H9 (cell line): ENCODE measurements around the gene NPAS2. TPM values are rescaled to one million over a fixed set of nuclear protein-coding genes. Genes with fewer than 3 reads are reported as not detected.

Source experiments
- DNase-seq: peaks from one replicate; pipeline ENCODE4 v3.0.0-alpha.2; 2017
- H2AFZ ChIP-seq: one replicate; pipeline ENCODE4 v1.6.1; 2013; ENCODE audit warnings: mild to moderate bottlenecking, low read length, control low read depth, moderate library complexity
- H2AK5ac ChIP-seq: 2 replicates; pipeline ENCODE4 v1.6.1; 2013; ENCODE audit warnings: low read length, control low read depth, mixed read lengths; ENCODE audit not compliant: insufficient read length
- H2BK120ac ChIP-seq: one replicate; pipeline ENCODE4 v1.6.1; 2013; ENCODE audit warnings: low read depth, mild to moderate bottlenecking, low read length, control low read depth, inconsistent platforms; ENCODE audit not compliant: poor library complexity, severe bottlenecking
- H2BK12ac ChIP-seq: 2 replicates; pipeline ENCODE4 v1.6.1; 2013; ENCODE audit warnings: low read length, control low read depth, mixed read lengths, low read depth; ENCODE audit not compliant: insufficient read length
- H2BK15ac ChIP-seq: 2 replicates; pipeline ENCODE4 v1.6.1; 2013; ENCODE audit warnings: low read depth, low read length, control low read depth
- H2BK20ac ChIP-seq: one replicate; pipeline ENCODE4 v1.6.1; 2013; ENCODE audit warnings: low read depth, mild to moderate bottlenecking, low read length, control low read depth, inconsistent platforms; ENCODE audit not compliant: poor library complexity, severe bottlenecking
- H2BK5ac ChIP-seq: 2 replicates; pipeline ENCODE4 v1.6.1; 2013; ENCODE audit warnings: low read length, control low read depth, mixed read lengths; ENCODE audit not compliant: insufficient read length
- H3K14ac ChIP-seq: 2 replicates; pipeline ENCODE4 v1.6.1; 2013; ENCODE audit warnings: low read length, control low read depth; ENCODE audit not compliant: insufficient read depth
- H3K18ac ChIP-seq: 2 replicates; pipeline ENCODE4 v1.6.1; 2013; ENCODE audit warnings: low read depth, mild to moderate bottlenecking, mixed read lengths, low read length, control low read depth; ENCODE audit not compliant: insufficient read length
- H3K23ac ChIP-seq: 2 replicates; pipeline ENCODE4 v1.6.1; 2013; ENCODE audit warnings: low read length, control low read depth, mixed read lengths, low read depth; ENCODE audit not compliant: insufficient read length
- H3K23me2 ChIP-seq: 2 replicates; pipeline ENCODE4 v1.6.1; 2013; ENCODE audit warnings: low read depth, mild to moderate bottlenecking, mixed read lengths, low read length, control low read depth; ENCODE audit not compliant: insufficient read length, poor library complexity, severe bottlenecking
- H3K27ac ChIP-seq: 2 replicates; pipeline ENCODE4 v1.5.1; 2013; ENCODE audit warnings: low read length, control low read depth, mixed read lengths, low read depth; ENCODE audit not compliant: insufficient read length
- H3K27me3 ChIP-seq: 2 replicates; pipeline ENCODE4 v1.6.1; 2013; ENCODE audit warnings: low read length, control low read depth, inconsistent platforms; ENCODE audit not compliant: insufficient read depth
- H3K4ac ChIP-seq: 2 replicates; pipeline ENCODE4 v1.6.1; 2013; ENCODE audit warnings: low read depth, mild to moderate bottlenecking, control low read depth, inconsistent platforms, low read length, moderate library complexity
- H3K4me1 ChIP-seq: 2 replicates; pipeline ENCODE4 v1.6.1; 2013; ENCODE audit warnings: low read length, control low read depth, inconsistent platforms; ENCODE audit not compliant: insufficient read depth
- H3K4me2 ChIP-seq: 2 replicates; pipeline ENCODE4 v1.6.1; 2013; ENCODE audit warnings: low read length, control low read depth, mixed read lengths; ENCODE audit not compliant: insufficient read length, insufficient read depth
- H3K56ac ChIP-seq: 2 replicates; pipeline ENCODE4 v1.6.1; 2013; ENCODE audit warnings: low read depth, mild to moderate bottlenecking, mixed read lengths, low read length, control low read depth; ENCODE audit not compliant: insufficient read length
- H3K79me1 ChIP-seq: 2 replicates; pipeline ENCODE4 v1.6.1; 2013; ENCODE audit warnings: low read depth, mild to moderate bottlenecking, moderate library complexity, low read length, control low read depth, inconsistent platforms; ENCODE audit not compliant: insufficient read depth, poor library complexity, severe bottlenecking
- H3K79me2 ChIP-seq: 2 replicates; pipeline ENCODE4 v1.6.1; 2013; ENCODE audit warnings: low read length, control low read depth, inconsistent platforms; ENCODE audit not compliant: insufficient read depth
- H3K9ac ChIP-seq: 2 replicates; pipeline ENCODE4 v1.6.1; 2013; ENCODE audit warnings: low read length, control low read depth, mixed read lengths; ENCODE audit not compliant: insufficient read length; ENCODE audit errors: extremely low read depth
- H3K9me3 ChIP-seq: one replicate; pipeline ENCODE4 v1.6.1; 2013; ENCODE audit warnings: low read depth, low read length, inconsistent platforms; ENCODE audit not compliant: control insufficient read depth
- H3T11ph ChIP-seq: one replicate; pipeline ENCODE4 v1.6.1; 2013; ENCODE audit warnings: mild to moderate bottlenecking, low read length, control low read depth, inconsistent platforms
- H4K20me1 ChIP-seq: one replicate; pipeline ENCODE4 v1.6.1; 2013; ENCODE audit not compliant: control insufficient read depth, insufficient read length, insufficient read depth
- H4K5ac ChIP-seq: 2 replicates; pipeline ENCODE4 v1.6.1; 2013; ENCODE audit warnings: low read depth, mild to moderate bottlenecking, mixed read lengths, low read length, control low read depth; ENCODE audit not compliant: insufficient read length
- H4K8ac ChIP-seq: replicated peaks from 2 replicates; pipeline ENCODE4 v1.6.1; 2013; ENCODE audit warnings: low read length, control low read depth, mixed read lengths, low read depth; ENCODE audit not compliant: insufficient read length
- H4K91ac ChIP-seq: 2 replicates; pipeline ENCODE4 v1.6.1; 2013; ENCODE audit warnings: low read depth, mild to moderate bottlenecking, moderate library complexity, mixed read lengths, low read length, control low read depth; ENCODE audit not compliant: insufficient read length
- H3K27ac Mint-ChIP-seq, 3 experiments: 2 replicates in 2 of 3; 3 replicates in 1 of 3; pipeline ENCODE4 v1.8.0; 2020 to 2021; ENCODE audit warnings: mixed read lengths in 3 of 3, mild to moderate bottlenecking in 1 of 3, moderate library complexity in 1 of 3
- H3K27me3 Mint-ChIP-seq: 2 replicates; pipeline ENCODE4 v1.8.0; 2021; ENCODE audit warnings: low read depth, mild to moderate bottlenecking, moderate library complexity, mixed read lengths
- H3K36me3 Mint-ChIP-seq, 3 experiments: 2 replicates in 2 of 3; 3 replicates in 1 of 3; pipeline ENCODE4 v1.8.0; 2020 to 2021; ENCODE audit warnings: low read depth in 3 of 3, mixed read lengths in 3 of 3; ENCODE audit not compliant: insufficient read depth in 1 of 3
- H3K4me1 Mint-ChIP-seq, 2 experiments: 2 replicates each; pipeline ENCODE4 v1.8.0; 2020; ENCODE audit warnings: mixed read lengths in 2 of 2
- H3K4me3 Mint-ChIP-seq, 2 experiments: 2 replicates in 1 of 2; 3 replicates in 1 of 2; pipeline ENCODE4 v1.8.0; 2020 to 2021; ENCODE audit warnings: mild to moderate bottlenecking in 2 of 2, mixed read lengths in 2 of 2, moderate library complexity in 1 of 2
- H3K9me3 Mint-ChIP-seq, 2 experiments: 2 replicates in 1 of 2; 3 replicates in 1 of 2; pipeline ENCODE4 v1.8.0; 2020; ENCODE audit warnings: mild to moderate bottlenecking in 2 of 2, mixed read lengths in 2 of 2, moderate library complexity in 1 of 2
- WGBS: extraction: QIAGEN DNeasy Blood & Tissue Kit; methylation state at CpG from one replicate; pipeline ENCODE4 v1.1.7; 2013; ENCODE audit warnings: missing lambda C conversion rate, low lambda C conversion rate, mixed read lengths; ENCODE audit not compliant: insufficient read length; ENCODE audit errors: extremely low coverage; 5-methylcytosine and 5-hydroxymethylcytosine counted together
- total RNA-seq: library from RNA; stranded (reverse); gene quantifications from 2 replicates; pipeline ENCODE4 v1.2.1, GENCODE V29; 2021
- TF ChIP-seq, protein P1 (sequence below): fragments of 200-600 bp; sonication (generic); conservative IDR thresholded peaks from 3 replicates; pipeline ENCODE4 v1.8.0; 2021; ENCODE audit warnings: antibody characterized with exemption, mild to moderate bottlenecking

Gene NPAS2
- total RNA-seq, 1 experiment from 2014 or later: 1.3 TPM

DNA sequence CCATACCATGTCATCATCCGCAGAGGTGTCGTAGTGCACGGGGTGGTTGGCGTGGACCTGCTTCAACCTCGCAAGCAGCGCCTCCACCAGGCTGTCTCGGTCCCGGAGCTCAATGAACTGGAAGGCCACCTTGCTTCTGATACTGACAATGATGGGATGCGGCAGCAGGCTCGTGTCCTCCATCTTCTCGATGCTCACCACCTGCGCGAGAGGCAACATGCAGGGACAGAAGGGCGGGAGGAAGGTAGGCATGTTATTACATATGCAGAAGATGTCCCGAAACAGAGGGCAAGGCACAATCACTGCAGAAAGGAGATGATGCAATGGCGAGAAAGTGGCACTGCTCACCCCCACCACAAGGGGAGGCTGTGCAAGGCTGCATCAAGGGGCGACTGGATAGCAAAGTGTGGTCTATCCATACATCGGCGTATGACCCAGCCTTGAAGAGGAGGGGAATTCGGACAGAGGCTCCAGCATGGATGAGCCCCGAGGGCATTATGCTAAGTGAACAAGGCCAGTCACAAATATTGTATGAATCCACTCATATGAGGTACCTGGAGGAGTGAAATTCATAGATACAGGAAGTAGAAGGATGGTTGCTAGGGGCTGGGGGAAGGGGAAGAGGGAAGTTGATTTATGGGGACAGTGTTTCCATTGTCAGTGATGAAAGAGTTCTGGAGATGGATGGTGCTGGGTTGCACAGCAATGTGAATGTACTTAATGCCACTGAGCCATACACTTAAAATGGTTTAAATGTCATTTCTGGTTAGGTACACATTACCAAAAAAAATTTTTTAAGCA, 218.7 kb downstream of the NPAS2 start:
- Histone ChIP-seq H4K8ac (no peak overlapping the region), H3K18ac (peak overlapping the region; percentile 70), H3K23me2 (no peaks in the 10 kb centered on the region), H2AFZ (no peak overlapping the region), H3T11ph (no peak overlapping the region), H2BK12ac (no peak overlapping the region), H3K79me2 (no peaks in the 10 kb centered on the region), H4K91ac (no peak overlapping the region), H3K56ac (no peak overlapping the region), H2BK20ac (no peak overlapping the region), H3K4me1 (no peaks in the 10 kb centered on the region), H3K4ac (no peak overlapping the region), H2BK15ac (no peak overlapping the region), H3K27ac (no peak overlapping the region), H2BK5ac (no peak overlapping the region), H3K4me2 (no peak overlapping the region), H3K79me1 (no peaks in the 10 kb centered on the region), H2AK5ac (no peak overlapping the region), H3K27me3 (no peaks in the 10 kb centered on the region), H4K5ac (peak overlapping the region; percentile 25), H3K23ac (no peak overlapping the region), H4K20me1 (no peaks in the 10 kb centered on the region), H3K14ac (no peak overlapping the region), H2BK120ac (no peak overlapping the region), H3K9me3 (no peaks in the 10 kb centered on the region), H3K9ac (no peak overlapping the region)
- H3K27ac Mint-ChIP-seq: peak overlapping the region; percentile 17 to 97 (median 97); a peak in 4 of 7 replicates
- no peak overlapping the region; a peak in 1 of 5 replicates for H3K4me3 Mint-ChIP-seq
- H3K27me3 Mint-ChIP-seq: no peaks in the 10 kb centered on the region
- TF ChIP-seq, protein P1, sequence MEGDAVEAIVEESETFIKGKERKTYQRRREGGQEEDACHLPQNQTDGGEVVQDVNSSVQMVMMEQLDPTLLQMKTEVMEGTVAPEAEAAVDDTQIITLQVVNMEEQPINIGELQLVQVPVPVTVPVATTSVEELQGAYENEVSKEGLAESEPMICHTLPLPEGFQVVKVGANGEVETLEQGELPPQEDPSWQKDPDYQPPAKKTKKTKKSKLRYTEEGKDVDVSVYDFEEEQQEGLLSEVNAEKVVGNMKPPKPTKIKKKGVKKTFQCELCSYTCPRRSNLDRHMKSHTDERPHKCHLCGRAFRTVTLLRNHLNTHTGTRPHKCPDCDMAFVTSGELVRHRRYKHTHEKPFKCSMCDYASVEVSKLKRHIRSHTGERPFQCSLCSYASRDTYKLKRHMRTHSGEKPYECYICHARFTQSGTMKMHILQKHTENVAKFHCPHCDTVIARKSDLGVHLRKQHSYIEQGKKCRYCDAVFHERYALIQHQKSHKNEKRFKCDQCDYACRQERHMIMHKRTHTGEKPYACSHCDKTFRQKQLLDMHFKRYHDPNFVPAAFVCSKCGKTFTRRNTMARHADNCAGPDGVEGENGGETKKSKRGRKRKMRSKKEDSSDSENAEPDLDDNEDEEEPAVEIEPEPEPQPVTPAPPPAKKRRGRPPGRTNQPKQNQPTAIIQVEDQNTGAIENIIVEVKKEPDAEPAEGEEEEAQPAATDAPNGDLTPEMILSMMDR: peak; percentile 83
- H3K36me3 Mint-ChIP-seq: peaks cover 20 to 34% (median 23%) of the 10 kb centered on the region in 3 experiments; a peak in 6 of 7 replicates
- DNase-seq: peak; percentile 57
- H3K9me3 Mint-ChIP-seq: no peaks in the 10 kb centered on the region; a peak in 1 of 5 replicates
- no peaks in the 10 kb centered on the region for H3K4me1 Mint-ChIP-seq
- WGBS: no CpG with 5 or more reads among the region's 21 CpGs
